ENCODE data around the gene ORM1.
"Not testable (repeated sequence)": the region's sequence is repeated elsewhere in the genome, so short reads cannot be mapped to it uniquely, and the experiment has no call there.

The ORM1 gene

DNA sequence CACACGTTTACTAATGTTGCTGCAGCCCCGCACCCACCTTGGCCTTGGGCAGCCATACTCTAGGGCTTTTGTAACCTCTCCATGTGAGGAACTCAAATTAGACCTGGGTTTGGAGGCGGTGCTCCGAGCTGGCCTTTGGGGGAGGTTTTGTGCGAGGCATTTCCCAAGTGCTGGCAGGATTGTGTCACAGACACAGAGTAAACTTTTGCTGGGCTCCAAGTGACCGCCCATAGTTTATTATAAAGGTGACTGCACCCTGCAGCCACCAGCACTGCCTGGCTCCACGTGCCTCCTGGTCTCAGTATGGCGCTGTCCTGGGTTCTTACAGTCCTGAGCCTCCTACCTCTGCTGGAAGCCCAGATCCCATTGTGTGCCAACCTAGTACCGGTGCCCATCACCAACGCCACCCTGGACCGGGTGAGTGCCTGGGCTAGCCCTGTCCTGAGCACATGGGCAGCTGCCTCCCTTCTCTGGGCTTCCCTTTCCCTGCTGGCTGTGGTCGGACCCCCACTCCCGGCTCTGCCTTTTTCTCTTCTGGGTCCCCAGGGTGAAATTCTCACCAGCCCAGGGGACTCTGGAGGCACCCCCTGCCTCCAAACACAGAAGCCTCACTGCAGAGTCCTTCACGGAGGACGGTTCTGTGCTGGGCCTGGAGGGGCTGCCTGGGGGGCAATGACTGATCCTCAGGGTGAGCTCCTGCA, at the start of gene ORM1:
Gene ORM1 (plus strand): TSS at position 268 of the 701 bp plus-strand sequence. CDS start 36 bp downstream, at position 304.
- DNase-seq, result not testable (repeated sequence)

DNA sequence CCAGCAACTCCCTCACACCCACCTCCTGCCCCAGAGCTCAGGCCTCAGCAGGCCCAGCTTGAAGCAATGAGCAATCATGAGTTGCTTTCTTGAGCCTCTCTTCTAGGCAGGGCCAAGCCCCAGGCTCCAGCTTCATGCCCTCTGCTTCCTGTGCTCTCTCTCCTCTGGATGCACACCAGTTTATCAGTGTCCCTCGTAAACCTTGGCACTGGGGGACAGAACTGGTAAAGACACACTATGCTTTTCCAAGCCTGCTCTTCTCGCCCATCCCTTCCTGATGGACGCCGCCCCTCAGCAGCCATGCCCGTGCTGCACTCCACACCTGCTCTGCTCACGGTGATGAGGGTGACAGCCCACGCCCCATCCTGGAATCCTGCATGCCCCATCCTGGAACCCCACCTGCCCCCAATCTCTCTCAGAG, 49.4 kb upstream of the ORM1 start:
- no peak for DNase-seq

DNA sequence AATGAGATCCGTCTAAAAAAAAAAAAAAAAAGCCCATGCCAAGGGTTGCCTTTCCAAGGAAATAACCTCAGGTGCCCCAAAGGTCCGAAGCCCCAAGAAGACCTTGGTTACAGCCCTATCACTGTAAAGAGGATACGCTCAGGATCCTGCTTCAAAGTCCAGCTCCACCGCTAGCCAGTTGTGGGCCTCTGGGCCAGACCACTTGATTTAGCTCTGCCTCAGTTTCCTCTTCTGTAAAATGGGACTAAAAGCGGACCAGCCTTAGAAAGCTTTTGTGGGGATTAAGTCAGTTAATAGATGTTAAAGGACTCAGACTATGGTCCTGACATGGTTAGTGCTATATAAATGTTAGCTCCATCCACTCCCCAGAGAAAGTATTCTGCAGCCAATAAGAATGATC, 48.7 kb upstream of the ORM1 start:
- DNase-seq, result no peak

DNA sequence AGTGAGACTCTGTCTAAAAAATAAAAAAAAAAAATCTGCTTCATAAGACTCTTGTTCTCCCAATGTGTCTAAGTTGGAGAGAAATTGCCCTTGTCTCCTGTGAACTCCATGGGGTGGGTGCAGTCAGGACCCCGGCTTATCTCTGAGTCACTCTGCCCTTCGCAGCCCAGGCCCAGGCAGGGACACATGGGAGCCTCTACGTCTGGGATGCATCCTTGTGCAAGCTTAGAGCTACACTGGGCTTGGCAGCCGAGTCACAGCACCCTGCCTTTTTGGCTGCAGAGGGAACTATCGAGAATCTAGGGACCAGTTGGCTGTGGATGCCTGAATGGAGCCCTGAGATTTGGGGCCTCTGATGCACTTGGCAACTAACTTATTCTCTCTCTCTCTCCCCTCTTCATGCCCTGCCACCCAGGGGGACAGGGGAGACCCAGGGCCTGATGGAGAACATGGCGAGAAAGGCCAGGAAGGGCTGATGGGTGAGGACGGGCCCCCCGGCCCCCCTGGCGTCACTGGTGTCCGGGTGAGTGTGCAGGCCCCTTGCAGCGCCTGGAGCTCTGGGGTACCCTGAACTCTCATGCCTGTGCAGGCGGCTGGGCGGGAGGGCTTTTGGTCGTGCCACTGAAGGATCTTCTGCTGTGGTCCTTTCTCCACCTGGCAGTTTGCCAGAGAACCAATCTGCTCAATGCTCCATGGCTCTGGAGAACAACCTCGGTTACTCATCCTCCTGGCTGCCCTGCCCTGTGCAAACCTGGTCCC, 47.5 kb upstream of the ORM1 start:
- DNase-seq, result no peak

DNA sequence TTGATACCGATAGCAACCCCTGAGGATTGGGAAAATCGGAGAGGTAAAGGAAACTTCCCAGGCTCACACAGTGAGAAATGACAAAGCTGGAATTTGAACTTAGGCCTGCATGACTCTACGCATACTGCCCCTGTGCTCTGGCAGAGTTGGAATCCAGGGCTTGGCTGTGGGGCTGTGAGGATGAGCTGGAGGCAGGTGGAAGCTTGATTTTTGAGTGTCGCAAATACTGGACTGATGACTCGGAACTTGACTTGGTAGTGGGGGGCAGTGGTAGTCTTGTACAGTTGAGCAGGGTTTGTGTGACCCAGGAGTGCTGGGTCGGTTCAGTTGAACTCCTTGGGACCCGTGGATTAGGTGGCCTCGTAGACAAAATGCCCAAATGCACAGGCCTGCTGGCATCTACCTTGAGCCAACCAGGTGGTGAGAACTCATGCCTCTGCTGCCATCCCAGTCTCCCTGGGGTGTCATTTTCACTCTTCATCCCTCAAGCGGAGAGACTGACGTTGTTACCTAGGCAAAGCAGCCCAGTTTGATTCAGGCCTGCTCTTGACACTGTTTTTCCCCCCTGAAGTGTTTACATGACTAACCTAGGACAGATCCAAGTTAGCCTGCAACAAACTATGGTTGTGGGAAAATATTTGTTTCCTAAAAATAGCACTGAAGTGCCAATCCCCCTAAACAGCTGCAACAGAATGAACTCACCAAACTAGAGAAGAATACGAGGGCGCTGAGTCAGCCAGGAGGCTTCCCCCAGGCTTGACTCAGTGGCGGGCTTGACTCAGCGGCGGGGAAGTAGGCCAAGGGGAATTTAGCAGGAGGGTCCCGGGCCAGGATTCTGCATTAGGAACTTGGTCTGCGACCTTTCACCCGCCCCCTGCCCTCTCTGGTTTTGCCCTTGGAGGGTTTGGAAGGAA, 45.7 kb upstream of the ORM1 start:
- DNase-seq, result no peak

DNA sequence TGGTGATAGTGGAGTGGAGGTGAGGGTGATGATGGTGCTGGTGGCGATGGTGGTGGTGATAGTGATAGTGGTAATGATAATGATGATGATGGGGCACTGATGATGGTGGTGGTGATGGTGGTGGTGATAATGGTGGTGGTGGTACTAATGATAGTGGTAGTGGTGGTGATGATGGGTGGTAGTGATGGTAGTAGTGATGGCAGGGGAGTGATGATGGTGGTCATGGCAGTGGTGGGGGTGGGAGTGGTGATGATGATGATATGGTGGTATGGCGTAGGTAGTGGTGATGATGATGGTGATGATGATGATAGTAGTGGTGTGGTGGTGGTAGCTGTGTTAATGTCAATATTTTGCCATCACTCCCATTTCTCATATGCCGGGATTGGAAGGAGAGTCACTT, 44.5 kb upstream of the ORM1 start:
- DNase-seq, result no peak

DNA sequence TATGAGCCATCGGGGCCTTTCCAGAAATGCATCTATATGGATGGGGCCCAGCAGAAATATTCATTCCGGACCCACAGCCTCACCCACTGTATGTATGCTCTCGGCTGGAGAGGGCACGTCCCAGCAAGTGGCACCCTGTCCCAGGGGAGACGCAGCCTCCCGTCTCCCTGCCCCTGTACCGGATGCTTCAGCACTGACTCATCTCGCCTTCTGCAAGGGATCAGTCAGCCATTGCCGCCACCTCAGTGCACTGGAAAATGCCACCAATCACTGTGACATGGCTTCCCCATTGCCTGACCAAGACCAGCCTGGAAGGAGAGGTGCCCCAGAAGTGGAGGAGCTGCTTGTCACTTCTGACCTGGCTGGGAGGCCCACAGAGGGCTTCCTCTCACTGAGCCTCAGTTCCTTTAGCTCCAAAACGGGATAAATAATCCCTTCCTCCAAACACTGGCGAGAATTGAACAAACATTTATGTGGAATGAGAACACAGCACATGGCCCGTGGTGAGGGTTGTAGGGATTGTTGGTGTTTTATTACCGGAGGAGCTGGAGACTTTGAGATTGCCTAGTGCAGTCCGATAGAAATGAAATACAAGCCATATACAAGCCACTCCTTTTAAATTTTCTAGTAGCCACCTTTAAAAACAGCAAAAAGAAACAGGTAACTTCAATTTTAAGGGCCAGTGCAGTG, 43.9 kb upstream of the ORM1 start:
- no peak for DNase-seq

DNA sequence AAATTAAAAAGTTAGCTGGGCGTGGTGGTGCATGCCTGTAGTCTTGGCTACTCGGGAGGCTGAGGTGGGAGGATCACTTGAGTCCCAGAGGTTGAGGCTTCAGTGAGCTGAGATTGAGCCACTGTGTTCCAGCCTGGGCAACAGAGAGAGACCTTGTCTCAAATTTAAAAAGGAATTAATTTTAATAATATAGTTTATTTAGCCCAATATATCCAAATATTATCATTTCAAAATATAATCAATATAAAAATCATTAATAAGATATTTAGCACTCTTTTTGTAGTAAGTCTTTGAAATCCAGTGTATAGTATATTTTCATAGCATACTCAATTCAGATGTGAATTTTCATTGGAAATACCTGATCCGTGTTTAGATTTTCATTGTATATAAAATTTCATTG, 43.2 kb upstream of the ORM1 start:
- DNase-seq, result no peak

DNA sequence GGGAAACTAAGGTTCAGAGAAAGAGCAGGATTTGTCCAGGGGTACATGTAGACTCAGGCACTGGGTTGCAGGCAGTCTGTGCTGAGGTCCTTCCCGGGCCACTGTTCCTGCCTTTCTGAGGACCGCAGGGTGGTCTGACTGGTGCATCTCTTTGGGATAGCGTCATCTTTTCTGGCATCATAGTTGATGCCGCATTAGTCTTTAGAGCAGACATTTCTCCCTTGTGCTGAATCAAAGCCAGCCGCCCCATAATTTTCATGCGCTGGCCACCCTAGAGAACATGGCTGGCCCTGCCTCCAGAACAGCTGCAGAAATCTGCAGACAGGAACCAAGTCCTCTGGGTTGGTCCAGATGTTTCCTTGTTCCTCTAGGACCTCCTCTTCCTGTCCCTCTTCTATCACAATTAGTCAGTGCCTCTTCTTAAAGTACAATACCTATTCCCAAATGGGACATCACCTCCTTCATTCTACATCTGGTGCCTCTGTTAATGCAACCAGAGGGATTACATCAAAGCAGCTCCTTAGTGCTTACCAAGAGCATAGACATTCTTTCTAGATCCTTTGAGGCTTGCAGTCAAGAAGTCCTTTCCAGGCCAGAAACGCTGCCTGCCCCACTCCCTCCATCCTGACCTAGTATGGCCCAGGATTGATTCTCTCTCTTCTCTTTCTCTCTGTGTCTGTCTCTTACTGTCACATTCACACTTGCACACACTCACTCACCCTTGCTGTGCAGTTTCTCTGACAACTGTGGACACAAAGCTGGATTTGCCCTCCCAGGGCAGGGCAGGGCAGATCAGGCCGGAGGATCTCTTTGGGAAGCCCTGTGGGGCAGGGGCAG, 42.0 kb upstream of the ORM1 start:
- no peak for DNase-seq

DNA sequence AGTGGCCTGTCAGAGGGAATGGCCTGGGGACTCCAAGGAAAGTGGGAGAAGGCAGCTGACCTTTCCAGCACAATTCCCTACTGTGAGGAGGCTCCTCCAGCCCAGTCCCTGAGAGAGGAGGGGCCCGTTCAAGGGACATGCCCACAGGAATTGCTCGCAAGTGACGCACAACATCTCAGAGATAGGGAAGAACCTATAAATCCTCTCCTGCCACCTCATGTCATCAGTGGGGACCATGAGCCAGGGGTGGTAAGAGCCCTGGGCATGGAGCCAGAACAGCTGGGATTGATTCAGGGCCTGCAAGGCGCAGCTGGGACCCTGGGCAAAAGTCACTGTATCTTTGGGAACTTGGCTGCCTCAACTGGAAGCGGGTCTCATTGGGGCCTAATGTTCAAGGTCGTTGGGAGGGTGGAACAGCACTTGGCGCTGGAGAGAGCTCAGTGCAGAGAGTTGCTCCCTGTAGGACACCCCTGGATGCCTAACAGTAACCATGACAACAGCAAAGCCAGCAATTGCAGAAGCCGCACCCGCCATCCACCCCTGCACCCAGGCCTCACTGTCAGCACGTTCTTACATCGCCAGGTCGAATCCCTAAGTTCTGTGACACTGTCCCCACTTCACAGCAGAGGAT, 41.3 kb upstream of the ORM1 start:
- no peak for DNase-seq

DNA sequence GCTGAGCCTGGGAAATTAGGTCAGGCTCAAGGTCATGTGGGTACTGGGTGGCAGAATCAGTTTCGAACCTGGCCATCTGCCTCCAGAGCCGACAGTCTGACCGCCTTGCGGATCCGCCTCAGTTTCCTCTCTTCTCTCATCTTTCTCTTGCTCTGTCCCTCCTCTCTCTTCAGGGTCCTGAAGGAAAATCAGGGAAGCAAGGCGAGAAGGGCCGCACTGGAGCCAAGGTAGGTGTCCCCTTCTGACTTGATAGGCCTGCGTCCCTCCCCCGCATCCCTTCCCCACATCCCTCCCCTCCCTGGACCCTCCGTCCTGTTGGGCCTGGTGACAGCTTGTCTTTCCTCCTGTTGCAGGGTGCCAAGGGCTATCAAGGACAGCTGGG, 40.8 kb upstream of the ORM1 start:
- DNase-seq, result no peak

DNA sequence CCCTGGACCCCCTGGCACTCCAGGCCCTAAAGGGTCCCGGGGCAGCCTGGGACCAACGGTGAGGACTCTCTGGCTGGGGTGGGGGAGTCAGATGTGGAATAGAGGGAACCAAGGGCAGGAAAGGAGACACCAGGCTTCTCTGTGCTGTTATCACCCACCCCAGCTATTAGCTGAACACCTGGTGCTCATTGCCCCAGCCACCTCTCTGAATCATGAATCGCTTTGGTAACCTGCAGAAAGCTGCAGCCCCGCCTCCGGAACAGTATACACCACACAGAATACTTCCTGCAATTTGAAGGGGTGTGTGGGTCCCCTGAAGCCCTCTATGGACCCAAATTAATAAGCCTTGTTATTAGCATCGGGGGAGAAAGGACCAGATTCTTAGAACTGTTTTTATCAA, 40.4 kb upstream of the ORM1 start:
- no peak for DNase-seq

DNA sequence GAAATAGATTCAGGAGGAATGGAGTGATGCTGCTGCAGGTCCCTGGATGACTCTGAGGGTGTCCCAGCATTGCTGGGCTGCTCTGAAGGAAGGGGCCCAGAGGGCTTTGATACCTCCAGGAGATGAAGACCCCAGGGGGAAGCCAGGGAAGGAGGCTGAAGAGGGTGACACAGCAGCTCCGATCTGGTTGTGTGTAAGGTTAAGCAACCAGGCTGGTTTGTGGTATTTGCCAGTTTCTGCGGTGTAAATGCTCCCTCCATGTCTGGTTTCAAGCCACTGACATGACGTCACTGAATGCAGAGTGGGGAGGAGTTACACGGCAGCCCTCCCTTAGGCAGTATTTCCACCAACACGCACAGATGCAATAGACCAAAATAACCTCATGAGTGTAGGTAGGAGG, 40.0 kb upstream of the ORM1 start:
- peak; percentile 73 for DNase-seq

DNA sequence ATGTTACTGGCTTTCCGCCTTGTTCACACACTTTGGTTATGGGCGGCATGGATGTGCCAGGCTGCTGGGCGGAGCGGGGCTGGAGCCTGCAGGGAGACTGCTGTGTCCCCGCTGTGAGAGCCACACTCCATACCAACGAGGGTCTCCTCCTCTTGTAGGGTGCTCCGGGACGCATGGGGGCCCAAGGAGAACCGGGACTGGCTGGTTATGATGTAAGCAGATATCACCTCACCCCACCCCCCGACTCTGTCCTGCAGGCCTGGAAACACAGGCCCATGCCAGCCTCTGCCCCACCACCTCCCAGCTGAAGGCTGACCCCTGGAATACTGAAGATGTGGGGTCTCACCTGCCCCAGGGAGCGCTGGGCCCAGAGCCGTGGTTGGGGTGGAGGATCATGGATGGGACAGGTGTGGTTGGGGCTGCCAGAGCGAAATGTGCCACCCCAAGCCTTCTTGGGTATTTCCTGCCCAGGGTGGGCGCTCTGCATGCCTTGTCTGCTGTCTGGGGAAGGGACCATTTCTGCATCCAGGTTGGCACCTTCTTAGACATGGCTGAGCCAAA, 39.3 kb upstream of the ORM1 start:
- DNase-seq, result no peak

DNA sequence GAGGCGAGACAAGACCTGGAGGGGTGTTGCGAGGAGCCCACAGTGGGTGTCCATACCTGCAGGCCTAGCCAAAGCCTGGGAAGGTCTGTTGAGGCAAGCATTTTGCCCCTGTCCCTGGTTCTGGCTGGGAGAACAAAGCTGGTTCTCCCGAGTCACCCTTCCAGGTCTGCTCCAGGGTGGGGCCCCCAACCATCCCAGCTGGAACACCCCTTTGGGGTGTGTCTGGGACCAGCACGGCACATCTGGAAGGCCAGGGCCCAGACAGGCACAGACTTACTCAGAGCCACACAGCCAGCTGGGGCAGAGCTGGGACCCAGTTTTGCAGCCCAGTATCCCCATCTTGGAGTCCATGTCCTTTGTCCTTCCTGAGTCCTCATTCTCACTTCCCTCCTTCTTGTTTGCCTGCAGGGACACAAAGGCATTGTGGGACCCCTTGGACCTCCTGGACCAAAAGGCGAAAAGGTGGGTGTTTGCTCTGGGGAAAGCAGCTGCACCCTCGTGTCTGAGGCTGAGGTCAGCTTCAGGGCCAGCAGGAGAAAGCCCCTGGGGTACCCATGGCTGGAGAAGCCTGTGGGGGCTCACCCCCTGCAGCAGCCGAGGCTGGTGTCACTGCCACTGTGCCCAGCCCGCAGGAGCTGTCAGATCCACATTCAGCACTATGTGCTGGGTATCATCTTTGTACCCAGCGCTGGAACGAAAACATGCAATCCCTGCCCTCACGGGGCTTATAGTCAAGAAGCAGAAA, 38.4 kb upstream of the ORM1 start:
- DNase-seq, result no peak

DNA sequence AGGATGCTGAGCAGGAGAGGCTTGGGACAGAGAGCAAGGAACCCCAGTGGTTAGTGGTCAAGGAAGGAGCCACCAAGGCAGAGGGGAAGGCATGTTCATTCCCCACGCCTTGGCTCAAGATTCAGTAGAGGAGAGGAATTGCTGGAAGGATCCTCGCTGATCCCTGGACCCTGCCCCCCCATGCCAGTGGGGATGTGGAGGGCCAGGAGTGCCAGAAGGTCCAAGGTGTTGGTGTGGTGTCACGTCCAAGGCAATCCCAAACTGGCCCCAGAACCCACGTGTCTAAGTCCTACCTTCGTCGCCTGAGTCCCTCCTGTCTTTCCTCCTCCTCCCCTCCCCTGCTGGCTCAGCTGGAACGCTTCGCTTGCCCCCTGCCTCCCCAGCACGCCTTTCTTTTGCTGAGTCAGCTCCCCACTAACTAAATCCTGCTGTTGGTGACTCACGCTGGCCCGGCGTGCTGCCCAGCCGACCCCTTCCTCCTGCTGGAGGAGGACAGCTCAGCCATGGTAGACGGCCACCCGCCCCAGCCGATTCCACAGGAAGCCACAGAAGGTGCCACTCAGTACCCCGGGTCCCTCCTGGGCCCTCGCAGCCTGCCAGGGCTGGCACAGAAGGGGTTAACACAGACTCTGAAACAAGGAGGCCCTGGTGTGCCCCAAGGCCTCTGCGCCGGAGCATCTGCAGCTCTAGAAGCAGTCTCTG, 37.6 kb upstream of the ORM1 start:
- DNase-seq, result no peak

DNA sequence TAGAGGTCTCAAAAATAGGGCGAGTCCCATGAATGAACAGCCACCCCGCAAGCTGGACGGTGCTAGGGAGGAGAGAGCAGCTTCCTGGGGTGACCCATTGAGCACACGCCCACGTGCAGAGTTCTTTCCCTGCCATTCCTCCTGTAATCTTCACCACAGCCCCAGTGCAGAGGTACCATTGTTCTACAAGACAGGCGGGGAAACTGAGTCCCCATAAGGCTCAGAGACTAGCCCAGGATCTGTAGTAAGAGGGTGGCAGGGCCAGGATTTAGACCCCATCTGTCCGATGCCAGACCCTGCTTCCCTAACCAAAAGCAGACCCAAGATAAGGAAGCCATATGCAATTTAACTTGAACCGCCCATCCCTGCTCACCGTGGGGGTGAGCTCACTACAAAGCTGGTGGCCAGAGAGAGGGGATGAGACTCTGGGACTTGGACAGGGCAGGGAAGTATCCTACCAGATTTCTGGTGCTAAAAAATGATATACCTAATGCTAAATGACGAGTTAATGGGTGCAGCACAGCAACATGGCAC, 36.7 kb upstream of the ORM1 start:
- no peak for DNase-seq

DNA sequence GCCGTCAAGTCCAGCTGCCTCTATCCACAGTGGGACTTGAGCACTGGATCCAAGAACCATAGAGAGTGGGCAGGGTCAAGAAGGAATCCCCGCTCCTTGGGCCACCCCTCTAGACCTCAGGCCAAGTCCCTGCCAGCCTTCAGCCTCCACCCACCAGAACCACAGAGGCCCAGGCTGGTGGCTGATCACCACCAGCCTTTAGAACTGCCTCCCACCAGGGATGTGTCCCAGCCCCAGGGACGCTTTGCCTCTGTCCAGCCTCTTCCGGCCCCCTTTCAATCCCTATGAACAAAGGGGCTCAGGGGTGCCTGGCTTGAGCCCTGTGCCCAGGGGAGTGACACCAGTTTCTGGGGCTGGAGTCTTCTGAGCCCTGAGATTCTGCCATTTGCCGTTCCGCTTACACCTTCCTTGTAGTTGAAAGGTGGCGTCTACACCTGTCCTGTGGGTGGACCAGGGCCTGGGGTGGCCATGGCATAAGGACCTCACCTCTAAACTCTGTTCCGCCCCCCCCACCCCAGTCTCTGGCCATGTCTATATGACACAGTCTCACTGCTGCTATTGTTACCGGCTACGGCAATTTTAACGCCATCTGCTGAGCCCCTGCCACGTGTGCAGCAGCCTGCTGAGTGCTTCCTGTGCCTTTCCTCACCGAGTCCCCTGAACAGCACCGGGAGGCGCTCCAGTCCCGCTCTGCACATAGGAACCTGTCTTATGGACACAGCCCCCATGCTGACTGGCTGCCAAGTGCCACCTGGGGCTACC, 35.7 kb upstream of the ORM1 start:
- no peak for DNase-seq

DNA sequence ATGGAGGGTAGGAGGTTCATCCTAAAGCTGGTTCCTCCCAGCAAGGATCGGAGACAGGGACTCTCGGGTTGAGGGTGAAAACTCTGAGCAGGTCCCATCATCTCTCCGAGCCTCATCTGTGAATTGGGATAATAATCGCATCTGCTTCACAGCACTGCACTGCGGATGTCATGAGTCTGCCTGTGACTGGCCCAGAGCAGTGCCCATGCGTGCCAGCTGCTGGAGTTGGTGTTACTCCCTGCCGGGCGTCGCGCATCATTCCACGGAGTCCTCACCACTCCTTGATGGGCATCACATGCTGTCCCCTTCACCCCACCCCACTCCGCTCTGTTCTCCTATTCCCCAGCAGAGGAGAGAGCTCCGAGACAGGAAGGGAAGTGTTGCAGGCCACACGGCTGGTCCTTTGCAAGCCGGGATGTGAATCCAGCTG, 35.1 kb upstream of the ORM1 start:
- no peak for DNase-seq
